H7 (cell line): ENCODE data around the gene AGTR1. TPM values are rescaled to one million over a fixed set of nuclear protein-coding genes. Genes with fewer than 3 reads are reported as not detected.

Experiments
- DNase-seq: peaks from one replicate; pipeline ENCODE4 v3.0.0; 2012
- H3K27me3 ChIP-seq: 2 replicates; pipeline ENCODE4 v1.6.0; 2011; ENCODE audit warnings: mild to moderate bottlenecking, low read length; ENCODE audit not compliant: control insufficient read depth, insufficient read depth
- H3K36me3 ChIP-seq: replicated peaks from 2 replicates; pipeline ENCODE4 v1.5.1; 2011; ENCODE audit warnings: low read length; ENCODE audit not compliant: control insufficient read depth, insufficient read depth
- H3K4me3 ChIP-seq: 2 replicates; pipeline ENCODE4 v1.5.1; 2011; ENCODE audit warnings: low read depth, mild to moderate bottlenecking, control low read depth, low read length, moderate library complexity; ENCODE audit not compliant: insufficient read depth
- total RNA-seq: library from RNA; depleted of rRNA; stranded (reverse); fragments of >200 nt; shearing (Covaris generic); gene quantifications from 2 replicates; pipeline ENCODE4 v1.2.3, GENCODE V29; 2014; rRNA removed

The AGTR1 gene
- 0.03 and 0.30 TPM in 2 replicates for total RNA-seq

- DNase-seq, result peak; percentile 73
- peak within 1 kb of the TSS; percentile 41 for H3K4me3 ChIP-seq
- peaks cover 15% of the 10 kb centered on the region for H3K27me3 ChIP-seq
- H3K36me3 ChIP-seq, result no peaks in the 10 kb centered on the region
Measured at GRCh38 chr3:148697306-148698189, at the start of gene AGTR1. TSS of gene AGTR1 (plus strand) at chr3:148697903. CDS start at chr3:148741036, 43,133 bp downstream.

GRCh38 chr3:148648685-148649352, 48.9 kb upstream of the AGTR1 start:
- Histone ChIP-seq H3K4me3 (no peak overlapping the region), H3K36me3 (no peaks in the 10 kb centered on the region), H3K27me3 (no peaks in the 10 kb centered on the region)
- no peak for DNase-seq

GRCh38 chr3:148651549-148651948, 46.2 kb upstream of the AGTR1 start:
- Histone ChIP-seq H3K36me3 (no peaks in the 10 kb centered on the region), H3K27me3 (no peaks in the 10 kb centered on the region), H3K4me3 (no peak overlapping the region)
- no peak for DNase-seq

GRCh38 chr3:148654433-148654832, 43.3 kb upstream of the AGTR1 start:
- Histone ChIP-seq H3K27me3 (no peaks in the 10 kb centered on the region), H3K4me3 (no peak overlapping the region), H3K36me3 (no peaks in the 10 kb centered on the region)
- DNase-seq, result no peak

- Histone ChIP-seq H3K4me3 (no peak overlapping the region), H3K36me3 (no peaks in the 10 kb centered on the region), H3K27me3 (no peaks in the 10 kb centered on the region)
- DNase-seq, result no peak
Measured at GRCh38 chr3:148657470-148657869, 40.2 kb upstream of the AGTR1 start.

- H3K27me3 ChIP-seq, result no peaks in the 10 kb centered on the region
- no peak overlapping the region for H3K4me3 ChIP-seq
- no peaks in the 10 kb centered on the region for H3K36me3 ChIP-seq
- DNase-seq, result no peak
Measured at GRCh38 chr3:148659512-148659911, 38.2 kb upstream of the AGTR1 start.

GRCh38 chr3:148680289-148680688, 17.4 kb upstream of the AGTR1 start:
- DNase-seq, result no peak
- no peaks in the 10 kb centered on the region for H3K36me3 ChIP-seq
- no peak overlapping the region for H3K4me3 ChIP-seq
- H3K27me3 ChIP-seq, result no peaks in the 10 kb centered on the region

- Histone ChIP-seq H3K27me3 (no peaks in the 10 kb centered on the region), H3K4me3 (no peak overlapping the region), H3K36me3 (no peaks in the 10 kb centered on the region)
- no peak for DNase-seq
Measured at GRCh38 chr3:148681080-148681479, 16.6 kb upstream of the AGTR1 start.

- Histone ChIP-seq H3K36me3 (no peaks in the 10 kb centered on the region), H3K27me3 (no peaks in the 10 kb centered on the region), H3K4me3 (no peak overlapping the region)
- no peak for DNase-seq
Measured at GRCh38 chr3:148682997-148683396, 14.7 kb upstream of the AGTR1 start.

GRCh38 chr3:148694116-148694515, 3.6 kb upstream of the AGTR1 start:
- DNase-seq, result no peak
- no peaks in the 10 kb centered on the region for H3K36me3 ChIP-seq
- peaks cover 14% of the 10 kb centered on the region for H3K27me3 ChIP-seq
- no peak overlapping the region for H3K4me3 ChIP-seq

- Histone ChIP-seq H3K4me3 (peak overlapping the region; percentile 41), H3K36me3 (no peaks in the 10 kb centered on the region), H3K27me3 (peaks cover 15% of the 10 kb centered on the region)
- DNase-seq, result no peak
Measured at GRCh38 chr3:148698190-148698810, 597 bp downstream of the AGTR1 start.

- Histone ChIP-seq H3K36me3 (no peaks in the 10 kb centered on the region), H3K4me3 (no peak overlapping the region), H3K27me3 (no peaks in the 10 kb centered on the region)
- no peak for DNase-seq
Measured at GRCh38 chr3:148705314-148705713, 7.6 kb downstream of the AGTR1 start.

- no peak for DNase-seq
- Histone ChIP-seq H3K27me3 (no peaks in the 10 kb centered on the region), H3K36me3 (no peaks in the 10 kb centered on the region)
Measured at GRCh38 chr3:148707601-148708380, 10.1 kb downstream of the AGTR1 start.

GRCh38 chr3:148708409-148708808, 10.7 kb downstream of the AGTR1 start:
- no peak overlapping the region for H3K4me3 ChIP-seq
- DNase-seq, result no peak
- H3K36me3 ChIP-seq, result no peaks in the 10 kb centered on the region
- H3K27me3 ChIP-seq, result no peaks in the 10 kb centered on the region

More at GRCh38 chr3:148707601-148708380, 10.1 kb downstream of the AGTR1 start:
- H3K4me3 ChIP-seq, result no peak overlapping the region
